ENCODE data around the gene LZTFL1.

- TF ChIP-seq POLR2AphosphoS5 (IDR thresholded peaks at IDR 0.05; ENCODE audit: borderline replicate concordance, low read depth, low read length) (no peak), EZH2 (IDR thresholded peaks at IDR 0.05) (no peak)
Observed at GRCh38 chr3:45852828-45853227, 10.9 kb upstream of the LZTFL1 start.

All from SK-N-MC (cell line).